ENCODE data around the gene NAV2.
A peak's percentile ranks its signal among the peaks of the same experiment; 100 is the strongest.

The NAV2 gene

DNA sequence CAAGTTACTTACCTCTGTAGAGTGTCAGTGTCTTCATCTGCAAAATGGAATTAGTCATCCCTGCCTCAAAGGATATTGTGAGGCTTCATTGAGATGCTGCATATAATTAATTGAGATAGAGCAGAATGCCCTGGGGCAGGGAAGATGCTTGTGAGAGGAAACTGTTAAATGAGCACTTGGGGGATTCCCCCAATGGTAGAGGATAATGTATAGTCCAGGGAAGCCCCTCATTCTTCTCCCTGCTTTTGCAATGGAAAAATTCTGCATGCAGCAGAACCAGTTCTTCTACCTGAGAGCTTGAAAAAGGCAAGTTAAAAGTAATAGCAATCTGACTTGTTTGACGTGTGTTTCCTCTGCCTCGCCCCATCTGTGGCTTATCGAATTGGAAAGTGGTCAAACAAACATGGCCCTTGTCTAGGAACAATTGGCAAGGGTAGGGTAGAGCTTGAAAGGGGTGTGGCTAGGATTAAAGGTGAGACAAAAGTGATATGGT is 90.9 kb downstream of the NAV2 start:
- no peak overlapping the region for H3K4me3 ChIP-seq (ENCODE audit: low read depth, low read length)
- no peak for TF ChIP-seq CTCF (conservative IDR thresholded peaks at IDR 0.05; ENCODE audit: low read depth, low read length)
- no peak for DNase-seq (ENCODE audit: low read depth)

- TF ChIP-seq CTCF (conservative IDR thresholded peaks at IDR 0.05; ENCODE audit: low read depth, low read length): no peak
- no peak for DNase-seq (ENCODE audit: low read depth)
- H3K4me3 ChIP-seq (ENCODE audit: low read depth, low read length): no peak overlapping the region
Observed at GRCh38 chr11:19805376-19805775, 92.7 kb downstream of the NAV2 start.

DNA sequence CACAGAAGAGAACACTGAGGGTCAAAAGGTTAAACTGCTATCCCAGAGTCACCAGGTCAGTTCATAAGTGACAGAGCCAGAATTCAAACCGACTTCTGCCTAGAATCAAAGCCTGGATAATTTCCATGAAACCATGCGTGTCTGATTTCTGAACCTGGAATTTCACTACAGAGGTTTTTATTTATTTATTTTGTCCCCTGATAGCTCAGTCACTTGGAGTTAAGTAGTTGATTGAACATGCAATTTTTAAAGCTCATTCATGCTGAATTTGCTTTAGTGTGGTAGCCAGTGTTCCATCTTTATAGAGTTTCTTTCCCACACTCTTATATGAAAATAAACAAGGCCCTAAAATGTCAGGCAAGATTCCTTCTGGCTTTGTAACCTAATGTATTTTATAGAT is 93.2 kb downstream of the NAV2 start:
- H3K4me3 ChIP-seq (ENCODE audit: low read depth, low read length): no peak overlapping the region
- DNase-seq (ENCODE audit: low read depth): no peak
- no peak for TF ChIP-seq CTCF (conservative IDR thresholded peaks at IDR 0.05; ENCODE audit: low read depth, low read length)

- TF ChIP-seq CTCF (conservative IDR thresholded peaks at IDR 0.05; ENCODE audit: low read depth, low read length): no peak
Observed at GRCh38 chr11:19806251-19806650, 93.6 kb downstream of the NAV2 start.

GRCh38 chr11:19808076-19808911 is 95.7 kb downstream of the NAV2 start:
- no peak overlapping the region for H3K4me3 ChIP-seq (ENCODE audit: low read depth, low read length)
- peak; percentile 43 for TF ChIP-seq CTCF (conservative IDR thresholded peaks at IDR 0.05; ENCODE audit: low read depth, low read length)
- peak; percentile 31 for DNase-seq (ENCODE audit: low read depth)

More at GRCh38 chr11:19806251-19806650, 93.6 kb downstream of the NAV2 start:
- no peak overlapping the region for H3K4me3 ChIP-seq (ENCODE audit: low read depth, low read length)
- no peak for DNase-seq (ENCODE audit: low read depth)

GRCh38 chr11:19810852-19811251 is 98.2 kb downstream of the NAV2 start:
- H3K4me3 ChIP-seq (ENCODE audit: low read depth, low read length): no peak overlapping the region
- no peak for TF ChIP-seq CTCF (conservative IDR thresholded peaks at IDR 0.05; ENCODE audit: low read depth, low read length)
- no peak for DNase-seq (ENCODE audit: low read depth)

GRCh38 chr11:19811380-19811779 is 98.7 kb downstream of the NAV2 start:
- H3K4me3 ChIP-seq (ENCODE audit: low read depth, low read length): no peak overlapping the region
- no peak for TF ChIP-seq CTCF (conservative IDR thresholded peaks at IDR 0.05; ENCODE audit: low read depth, low read length)
- no peak for DNase-seq (ENCODE audit: low read depth)
